ENCODE results near the gene DNAH14. TPM values are rescaled to one million over a fixed set of nuclear protein-coding genes. Genes with fewer than 3 reads are reported as not detected.

The DNAH14 gene
- total RNA-seq, 1 donor from 2014 or later, result 3.0 TPM

DNA sequence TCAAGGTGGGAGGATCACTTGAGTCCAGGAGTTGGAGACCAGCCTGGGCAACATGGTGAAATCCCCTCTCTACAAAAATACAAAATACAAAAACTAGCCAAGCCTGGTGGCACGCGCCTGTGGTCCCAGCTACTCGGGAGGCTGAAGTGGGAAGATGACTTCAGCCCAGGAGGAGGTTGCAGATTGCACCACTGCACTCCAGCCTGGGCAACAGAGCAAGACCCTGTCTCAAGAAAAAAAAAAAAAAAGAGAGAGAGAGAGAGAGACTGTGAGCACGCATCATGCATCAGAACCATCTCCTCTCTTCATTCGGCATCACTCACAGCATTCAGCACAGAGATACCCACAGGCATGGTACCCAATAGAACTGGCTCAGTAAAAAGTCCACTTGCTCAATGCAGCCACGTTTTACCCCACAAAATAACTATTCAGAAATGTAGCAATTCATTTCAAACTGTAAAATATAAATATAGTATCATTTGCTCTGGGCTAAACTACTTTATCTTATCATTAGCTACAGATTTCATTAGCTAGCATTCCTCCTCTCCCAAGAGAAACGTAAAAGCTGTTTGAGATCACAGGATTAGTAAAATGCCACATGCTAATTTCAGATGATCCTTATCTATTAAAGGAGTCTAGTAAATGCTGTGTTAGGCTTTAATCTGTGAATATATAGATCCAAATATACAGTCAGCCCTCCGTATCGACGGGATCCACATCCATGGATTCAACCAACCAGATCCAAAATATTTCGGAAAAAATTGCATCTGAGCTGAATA, 486.7 kb downstream of the DNAH14 start:
- Histone ChIP-seq H3K27me3 (ENCODE audit: low read depth) (no peaks in the 10 kb centered on the region), H3K27ac (replicated peaks) (no peak overlapping the region), H3K36me3 (peaks cover 88% of the 10 kb centered on the region), H3K4me1 (no peaks in the 10 kb centered on the region), H3K9me3 (replicated peaks) (no peaks in the 10 kb centered on the region), H3K4me3 (no peak overlapping the region)
- no peak for DNase-seq
- TF ChIP-seq, protein P1, sequence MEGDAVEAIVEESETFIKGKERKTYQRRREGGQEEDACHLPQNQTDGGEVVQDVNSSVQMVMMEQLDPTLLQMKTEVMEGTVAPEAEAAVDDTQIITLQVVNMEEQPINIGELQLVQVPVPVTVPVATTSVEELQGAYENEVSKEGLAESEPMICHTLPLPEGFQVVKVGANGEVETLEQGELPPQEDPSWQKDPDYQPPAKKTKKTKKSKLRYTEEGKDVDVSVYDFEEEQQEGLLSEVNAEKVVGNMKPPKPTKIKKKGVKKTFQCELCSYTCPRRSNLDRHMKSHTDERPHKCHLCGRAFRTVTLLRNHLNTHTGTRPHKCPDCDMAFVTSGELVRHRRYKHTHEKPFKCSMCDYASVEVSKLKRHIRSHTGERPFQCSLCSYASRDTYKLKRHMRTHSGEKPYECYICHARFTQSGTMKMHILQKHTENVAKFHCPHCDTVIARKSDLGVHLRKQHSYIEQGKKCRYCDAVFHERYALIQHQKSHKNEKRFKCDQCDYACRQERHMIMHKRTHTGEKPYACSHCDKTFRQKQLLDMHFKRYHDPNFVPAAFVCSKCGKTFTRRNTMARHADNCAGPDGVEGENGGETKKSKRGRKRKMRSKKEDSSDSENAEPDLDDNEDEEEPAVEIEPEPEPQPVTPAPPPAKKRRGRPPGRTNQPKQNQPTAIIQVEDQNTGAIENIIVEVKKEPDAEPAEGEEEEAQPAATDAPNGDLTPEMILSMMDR (IDR thresholded peaks at IDR 0.05; ENCODE audit: borderline replicate concordance), result no peak
- intact Hi-C loops (cut with micrococcal nuclease), result no loop called here

DNA sequence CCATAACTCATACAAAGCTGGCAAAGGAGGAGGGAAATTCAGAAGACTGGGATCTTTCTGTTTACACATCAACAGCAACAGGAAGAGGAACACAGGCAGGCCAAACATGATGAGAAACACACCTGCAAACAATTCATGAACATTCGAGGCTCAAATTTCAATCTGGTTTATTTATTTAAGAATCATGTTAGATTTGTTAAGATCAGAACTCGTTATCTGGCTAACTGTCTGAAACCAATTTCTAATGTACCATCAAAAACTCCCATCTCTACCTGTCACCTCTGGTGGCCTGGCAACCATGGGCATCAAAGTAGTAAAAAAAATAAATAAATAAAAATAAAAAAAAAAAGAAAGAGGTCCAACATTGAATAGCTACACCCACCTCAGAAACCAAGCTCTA, 488.6 kb downstream of the DNAH14 start:
- intact Hi-C loops (cut with micrococcal nuclease), result no loop called here
- peaks cover 7% of the 10 kb centered on the region for H3K4me1 ChIP-seq
- TF ChIP-seq, protein P1 (IDR thresholded peaks at IDR 0.05; ENCODE audit: borderline replicate concordance), result no peak
- H3K9me3 ChIP-seq (replicated peaks), result no peaks in the 10 kb centered on the region
- H3K4me3 ChIP-seq, result no peak overlapping the region
- H3K27me3 ChIP-seq (ENCODE audit: low read depth), result no peaks in the 10 kb centered on the region
- no peak overlapping the region for H3K27ac ChIP-seq (replicated peaks)
- no peak for DNase-seq
- peaks cover 79% of the 10 kb centered on the region for H3K36me3 ChIP-seq

DNA sequence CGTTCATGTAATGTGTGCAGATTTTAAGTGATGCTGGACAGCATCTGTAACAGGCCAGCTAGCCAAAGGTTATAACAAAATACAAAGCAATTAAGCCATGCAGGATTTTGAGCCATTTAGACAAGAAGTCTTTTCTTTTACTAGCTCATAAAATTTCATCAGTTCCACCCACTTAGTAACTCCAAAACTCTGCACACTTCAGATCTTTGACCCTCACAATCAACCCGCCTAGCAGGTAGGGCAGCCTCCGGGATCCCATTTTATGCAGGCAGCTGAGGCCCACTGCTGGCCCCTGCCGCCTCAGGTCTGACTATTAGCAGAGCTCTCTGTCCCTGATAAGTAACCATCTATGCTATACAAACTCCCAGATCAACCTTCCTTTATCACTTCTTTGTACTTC, 489.1 kb downstream of the DNAH14 start:
- no peak for DNase-seq
- Histone ChIP-seq H3K36me3 (peaks cover 74% of the 10 kb centered on the region), H3K4me3 (no peak overlapping the region), H3K27ac (replicated peaks) (no peak overlapping the region), H3K4me1 (peaks cover 12% of the 10 kb centered on the region), H3K27me3 (ENCODE audit: low read depth) (no peaks in the 10 kb centered on the region), H3K9me3 (replicated peaks) (no peaks in the 10 kb centered on the region)
- intact Hi-C loops (cut with micrococcal nuclease), result no loop called here
- TF ChIP-seq, protein P1 (IDR thresholded peaks at IDR 0.05; ENCODE audit: borderline replicate concordance), result no peak

DNA sequence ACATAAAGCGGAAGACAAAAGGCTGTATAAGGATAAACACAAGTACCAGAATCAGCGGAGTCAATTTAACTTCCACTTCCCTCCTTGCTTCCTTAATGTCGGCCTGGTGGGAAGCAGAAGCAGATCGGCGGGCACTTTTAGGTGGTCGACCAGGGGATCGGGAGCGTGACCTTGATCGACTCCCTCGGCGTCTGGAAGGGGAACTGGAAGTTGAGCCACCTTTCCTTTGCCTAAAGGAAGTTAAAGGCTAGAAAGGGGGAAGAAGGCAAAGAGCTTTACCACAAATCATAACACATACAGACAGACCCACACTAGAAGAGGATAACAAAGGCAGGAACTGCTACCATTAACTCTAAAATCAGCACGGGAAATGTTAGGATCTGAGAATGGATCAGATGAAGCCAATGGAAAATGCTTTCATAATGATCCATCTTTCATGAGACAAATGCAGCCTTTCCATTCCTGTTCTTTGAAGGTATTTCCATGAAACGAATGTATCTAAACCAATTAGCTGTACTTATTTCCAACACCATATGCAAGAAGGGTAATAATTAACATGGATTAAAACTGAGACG, 492.6 kb downstream of the DNAH14 start:
- DNase-seq, result no peak
- Histone ChIP-seq H3K36me3 (peaks cover 46% of the 10 kb centered on the region), H3K9me3 (replicated peaks) (no peaks in the 10 kb centered on the region), H3K4me3 (no peak overlapping the region), H3K27me3 (ENCODE audit: low read depth) (no peaks in the 10 kb centered on the region), H3K4me1 (peaks cover 46% of the 10 kb centered on the region), H3K27ac (replicated peaks) (no peak overlapping the region)
- intact Hi-C loops (cut with micrococcal nuclease), result no loop called here
- TF ChIP-seq, protein P1 (IDR thresholded peaks at IDR 0.05; ENCODE audit: borderline replicate concordance), result no peak

DNA sequence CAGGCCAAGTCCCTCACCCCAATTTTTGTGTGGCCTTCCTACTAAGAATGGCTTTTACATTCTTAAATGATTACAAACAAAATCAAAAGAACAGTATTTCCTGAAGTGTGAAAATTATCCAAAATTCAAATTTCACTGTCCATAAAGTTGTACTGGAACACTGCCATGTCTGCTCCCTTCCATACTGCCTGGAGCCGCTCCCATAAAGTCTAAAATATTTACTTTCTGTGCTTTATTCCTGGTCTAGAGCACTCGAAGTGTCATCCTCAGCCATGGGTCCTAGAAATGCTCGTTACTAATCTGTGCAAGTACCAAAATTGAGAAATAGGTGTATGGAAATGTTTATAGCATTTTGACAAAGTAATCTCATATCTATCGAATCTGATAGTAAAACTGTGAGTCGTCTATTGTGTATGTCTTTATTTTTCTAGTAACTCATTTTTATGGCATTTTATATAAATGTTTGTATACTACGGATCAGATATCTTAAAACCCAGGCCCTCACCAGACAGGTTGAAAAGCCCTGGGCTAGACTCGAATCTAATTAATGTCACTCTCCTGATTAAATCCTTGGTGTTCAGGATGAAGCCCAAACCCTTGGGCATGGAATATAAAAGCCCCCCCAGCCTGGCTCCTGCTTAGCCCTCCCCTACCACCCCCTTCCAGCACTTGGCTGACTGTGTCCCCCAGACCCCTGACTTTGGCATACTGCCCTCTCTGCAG, 493.5 kb downstream of the DNAH14 start:
- Histone ChIP-seq H3K9me3 (replicated peaks) (no peaks in the 10 kb centered on the region), H3K27ac (replicated peaks) (no peak overlapping the region), H3K27me3 (ENCODE audit: low read depth) (no peaks in the 10 kb centered on the region), H3K4me3 (no peak overlapping the region), H3K4me1 (peaks cover 53% of the 10 kb centered on the region), H3K36me3 (peaks cover 38% of the 10 kb centered on the region)
- DNase-seq, result no peak
- intact Hi-C loops (cut with micrococcal nuclease), result no loop called here
- TF ChIP-seq, protein P1 (IDR thresholded peaks at IDR 0.05; ENCODE audit: borderline replicate concordance), result no peak
